HepG2 (cell line): ENCODE data around the gene PDZD11. TPM values are rescaled to one million over a fixed set of nuclear protein-coding genes. Genes with fewer than 3 reads are reported as not detected.
"Not testable (repeated sequence)": the region's sequence is repeated elsewhere in the genome, so short reads cannot be mapped to it uniquely, and the experiment has no call there.

Experiments
- ATAC-seq: fragments of 200-7000 bp; cut with Tn5 transposase; 3 replicates; pipeline ENCODE4 v1.9.1; 2020; ENCODE audit warnings: mild to moderate bottlenecking, moderate library complexity
- BruUV-seq: library from RNA; stranded (reverse); fragments of 400-500 nt; replicated peaks from 2 replicates; lab custom pipeline; 2021; lab: Mats Ljungman, UMichigan
- CTCF ChIA-PET: fragments of 300-600 bp; formaldehyde crosslinking; extraction: SDS; loops from one replicate; lab custom pipeline; 2021; ENCODE audit warnings: low total read pairs, inconsistent platforms, low intra/inter-chr PET ratio; lab: Yijun Ruan, JAX
- POLR2A ChIA-PET: fragments of 350-600 bp; sonication (Branson Sonifier 250); formaldehyde crosslinking; loops from one replicate; lab custom pipeline; 2020; ENCODE audit warnings: antibody characterized with exemption, inconsistent platforms; lab: Yijun Ruan, JAX
- DNase-seq: peaks from one replicate; pipeline ENCODE4 v3.0.0-alpha.2; 2015; ENCODE audit warnings: low spot score
- FAIRE-seq: peaks from 3 replicates; lab custom pipeline; 2011; peaks lifted over from hg19 to GRCh38; lab: Jason Lieb, UNC
- H2AFZ ChIP-seq: one replicate; pipeline ENCODE4 v1.6.1; 2011; ENCODE audit warnings: low read length, inconsistent platforms
- H3K27ac ChIP-seq: fragments of 300-600 bp; 3 replicates; pipeline ENCODE4 v1.8.0; 2011; ENCODE audit warnings: mixed run types, mild to moderate bottlenecking, mixed read lengths, low read length, inconsistent platforms; ENCODE audit not compliant: insufficient read depth; ENCODE audit errors: extremely low read length
- H3K27me3 ChIP-seq, 2 experiments: fragments of 200-600 bp in 1 of 2; 2 replicates in 1 of 2; 3 replicates in 1 of 2; pipeline versions ENCODE4 v1.6.0 to v1.8.0; 2011; ENCODE audit warnings: low read length in 2 of 2, mild to moderate bottlenecking in 2 of 2, moderate library complexity in 2 of 2, inconsistent platforms in 1 of 2; ENCODE audit not compliant: insufficient read depth in 2 of 2, control insufficient read depth in 1 of 2
- H3K36me3 ChIP-seq, 2 experiments: fragments of 200-600 bp in 1 of 2; replicated peaks in 1 of 2; 2 replicates in 1 of 2; 3 replicates in 1 of 2; pipeline versions ENCODE4 v1.5.1 to v1.8.0; 2011; ENCODE audit warnings: low read length in 2 of 2, inconsistent platforms in 1 of 2; ENCODE audit not compliant: insufficient read depth in 2 of 2, control insufficient read depth in 1 of 2
- H3K4me1 ChIP-seq: 2 replicates; pipeline ENCODE4 v1.5.1; 2012; ENCODE audit warnings: low read length, inconsistent platforms; ENCODE audit not compliant: insufficient read depth
- H3K4me2 ChIP-seq: 2 replicates; pipeline ENCODE4 v1.6.0; 2011; ENCODE audit warnings: low read depth, low read length, inconsistent platforms
- H3K4me3 ChIP-seq, 3 experiments: fragments of 200-600 bp in 1 of 3; sonication (generic), shearing (Covaris generic) in 1 of 3; replicated peaks in 1 of 3; 2 replicates each; pipeline ENCODE4 v1.5.1; 2011 to 2016; ENCODE audit warnings: low read length in 3 of 3, inconsistent platforms in 2 of 3, low read depth in 2 of 3, mild to moderate bottlenecking in 2 of 3, control low read depth in 1 of 3, mixed read lengths in 1 of 3; ENCODE audit not compliant: insufficient read depth in 1 of 3
- H3K79me2 ChIP-seq: one replicate; pipeline ENCODE4 v1.6.1; 2011; ENCODE audit warnings: low read length, inconsistent platforms; ENCODE audit not compliant: insufficient read depth
- H3K9ac ChIP-seq: 2 replicates; pipeline ENCODE4 v1.6.0; 2011; ENCODE audit warnings: mild to moderate bottlenecking, low read depth, low read length, inconsistent platforms; ENCODE audit not compliant: insufficient read depth
- H3K9me3 ChIP-seq: 2 replicates; pipeline ENCODE4 v1.5.1; 2012; ENCODE audit warnings: mild to moderate bottlenecking, low read length
- H4K20me1 ChIP-seq: 2 replicates; pipeline ENCODE4 v1.6.0; 2011; ENCODE audit warnings: inconsistent platforms, mild to moderate bottlenecking, low read length, moderate library complexity; ENCODE audit not compliant: insufficient read depth
- ARHGAP35 ChIP-seq: sonication (generic); formaldehyde crosslinking; IDR thresholded peaks from 2 replicates; pipeline ENCODE4 v1.9.0; 2022; ENCODE audit warnings: mild to moderate bottlenecking, inconsistent platforms, moderate library complexity, missing genetic modification reagents, borderline replicate concordance
- ATAD3A ChIP-seq: sonication (generic); formaldehyde crosslinking; IDR thresholded peaks from 2 replicates; pipeline ENCODE4 v1.4.0; 2020; ENCODE audit warnings: missing genetic modification reagents
- HMG20B ChIP-seq: conservative IDR thresholded peaks from 2 replicates; pipeline ENCODE4 v1.6.1; 2016; ENCODE audit warnings: missing genetic modification reagents, missing compliant biosample characterization
- HNRNPK ChIP-seq: fragments of 200-400 bp; formaldehyde crosslinking; IDR thresholded peaks from 2 replicates; pipeline ENCODE4 v1.6.1; 2018; ENCODE audit warnings: low read length, low read depth, moderate library complexity, mild to moderate bottlenecking; ENCODE audit not compliant: poor library complexity, severe bottlenecking
- IRF2 ChIP-seq: IDR thresholded peaks from 2 replicates; pipeline ENCODE4 v1.6.1; 2018; ENCODE audit warnings: missing genetic modification reagents, missing compliant biosample characterization
- MEIS2 ChIP-seq: sonication (generic); formaldehyde crosslinking; IDR thresholded peaks from 2 replicates; pipeline ENCODE4 v1.9.0; 2021; ENCODE audit warnings: mild to moderate bottlenecking, missing genetic modification reagents
- NCOA2 ChIP-seq: sonication (generic); formaldehyde crosslinking; IDR thresholded peaks from 2 replicates; pipeline ENCODE4 v1.8.0; 2022; ENCODE audit warnings: inconsistent platforms
- NFYC ChIP-seq: IDR thresholded peaks from 2 replicates; pipeline ENCODE4 v1.6.1; 2016; ENCODE audit warnings: missing genetic modification reagents, missing compliant biosample characterization
- ONECUT2 ChIP-seq: sonication (generic); formaldehyde crosslinking; IDR thresholded peaks from 2 replicates; pipeline ENCODE4 v1.4.0; 2020; ENCODE audit warnings: missing genetic modification reagents
- REL ChIP-seq: sonication (generic); formaldehyde crosslinking; conservative IDR thresholded peaks from 2 replicates; pipeline ENCODE4 v1.8.0; 2022; ENCODE audit warnings: mild to moderate bottlenecking, missing genetic modification reagents, moderate library complexity
- U2AF2 ChIP-seq: fragments of 200-400 bp; formaldehyde crosslinking; IDR thresholded peaks from 2 replicates; pipeline ENCODE4 v1.6.1; 2017; ENCODE audit warnings: low read depth, mild to moderate bottlenecking, low read length
- ZBTB8A ChIP-seq: sonication (generic); formaldehyde crosslinking; IDR thresholded peaks from 2 replicates; pipeline ENCODE4 v1.4.0; 2020; ENCODE audit warnings: mild to moderate bottlenecking, low read depth, missing genetic modification reagents, borderline replicate concordance
- ZFAT ChIP-seq: sonication (generic); formaldehyde crosslinking; conservative IDR thresholded peaks from 2 replicates; pipeline ENCODE4 v1.8.1; 2023; ENCODE audit warnings: missing genetic modification reagents, inconsistent platforms
- ZFP1 ChIP-seq: IDR thresholded peaks from 2 replicates; pipeline ENCODE4 v1.6.1; 2016
- ZFP36 ChIP-seq: fragments of 150-350 bp; IDR thresholded peaks from 2 replicates; pipeline ENCODE4 v1.6.1; 2018; ENCODE audit warnings: borderline replicate concordance, low read length, low read depth; ENCODE audit not compliant: partially characterized antibody
- ZNF234 ChIP-seq: sonication (generic); formaldehyde crosslinking; conservative IDR thresholded peaks from 2 replicates; pipeline ENCODE4 v1.5.1; 2020; ENCODE audit warnings: mild to moderate bottlenecking, missing genetic modification reagents
- ZNF329 ChIP-seq: sonication (generic); formaldehyde crosslinking; IDR thresholded peaks from 2 replicates; pipeline ENCODE4 v1.9.0; 2021; ENCODE audit warnings: low read depth, mild to moderate bottlenecking, missing genetic modification reagents
- ZNF33A ChIP-seq: sonication (generic); formaldehyde crosslinking; IDR thresholded peaks from 2 replicates; pipeline ENCODE4 v1.5.1; 2020; ENCODE audit warnings: missing genetic modification reagents, mild to moderate bottlenecking, moderate library complexity, borderline replicate concordance
- WGBS: methylation state at CpG from one replicate; pipeline ENCODE4 v1.1.6; 2017; ENCODE audit warnings: low lambda C conversion rate; 5-methylcytosine and 5-hydroxymethylcytosine counted together
- in situ Hi-C: cut with HindIII; loops from 2 replicates; pipeline ENCODE4 v1.10.0; 2017; ENCODE audit warnings: low pct_unique_long_range_greater_than_20kb; ENCODE audit not compliant: extremely low pct_ligation_motif_present
- intact Hi-C: fragments of 100-400 bp; cut with micrococcal nuclease; formaldehyde crosslinking; loops from one replicate; pipeline ENCODE4 v1.10.0; 2022; ENCODE audit not compliant: unreplicated experiment
- polyA plus RNA-seq, 8 experiments: library from polyadenylated mRNA; depleted of rRNA in 3 of 8; stranded (reverse) in 7 of 8; unstranded in 1 of 8; fragments of >200 nt; fragmentation: Illumina TruSeq in 4 of 8; extraction: Trizol in 4 of 8; gene quantifications; 2 replicates each; pipeline versions ENCODE4 v1.2.1 to v1.2.3, GENCODE V29; 2011 to 2016; ENCODE audit warnings: low read depth in 4 of 8, missing spikeins in 1 of 8, mixed read lengths in 1 of 8; ENCODE audit not compliant: insufficient read depth in 1 of 8
- total RNA-seq, 5 experiments: library from RNA; depleted of rRNA; stranded (reverse); fragments of >200 nt; fragmentation: Illumina TruSeq; extraction: Trizol; gene quantifications; 2 replicates each; pipeline ENCODE4 v1.2.3, GENCODE V29; 2016; ENCODE audit warnings: low read depth in 1 of 5
- TF ChIP-seq, protein P1 (sequence below): sonication (generic); formaldehyde crosslinking; IDR thresholded peaks from 2 replicates; pipeline ENCODE4 v1.9.0; 2021; ENCODE audit warnings: missing genetic modification reagents, borderline replicate concordance
- TF ChIP-seq, protein P2 (sequence below): sonication (generic); formaldehyde crosslinking; IDR thresholded peaks from 2 replicates; pipeline ENCODE4 v1.4.0; 2020; ENCODE audit warnings: mild to moderate bottlenecking, missing genetic modification reagents

PDZD11 gene
- total and polyA plus RNA-seq, 2 of the 13 experiments (the other 11 are each of a cell fraction or from before 2014, with no cell fraction given), result 29.1 to 47.0 TPM

DNA sequence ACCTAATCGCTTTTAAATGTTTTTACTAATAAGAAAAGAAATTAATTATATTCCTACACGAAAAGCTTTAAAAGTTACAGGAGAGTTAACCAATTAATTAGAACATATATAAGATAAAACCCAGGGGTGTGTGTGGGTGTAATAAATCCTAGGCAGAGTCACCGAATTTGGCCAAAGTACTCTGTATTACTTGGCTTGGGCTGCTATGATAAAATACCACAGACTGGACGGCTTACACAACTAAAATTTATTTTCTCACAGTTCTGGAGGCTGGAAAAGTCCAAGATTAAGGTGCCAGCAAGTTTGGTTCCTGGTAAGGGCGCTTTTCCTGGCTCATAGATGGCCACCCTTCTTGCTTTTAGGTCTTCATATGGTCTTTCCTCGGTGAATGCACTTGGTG lies 44.8 kb downstream of the PDZD11 start:
- BruUV-seq, result no TSS peak
- no peak overlapping the region for H3K4me2 ChIP-seq
- H3K9me3 ChIP-seq, result no peaks in the 10 kb centered on the region
- in situ Hi-C loops (no loop called here), intact Hi-C loops (no loop called here)
- no peak overlapping the region for H3K9ac ChIP-seq
- no peaks in the 10 kb centered on the region for H4K20me1 ChIP-seq
- 53% methylated on average over 4 of the region's 6 CpGs for WGBS
- H3K27me3 ChIP-seq, result no peaks in the 10 kb centered on the region
- H3K79me2 ChIP-seq, result no peaks in the 10 kb centered on the region
- TF ChIP-seq ONECUT2 (CRISPR knock-in tag) (no peak), ZFAT (CRISPR knock-in tag) (no peak), HMG20B (CRISPR knock-in tag) (no peak), HNRNPK (no peak), NFYC (CRISPR knock-in tag) (no peak), ZBTB8A (CRISPR knock-in tag) (no peak), REL (CRISPR knock-in tag) (no peak), ZNF33A (CRISPR knock-in tag) (no peak), ZNF329 (CRISPR knock-in tag) (no peak), ATAD3A (no peak), IRF2 (no peak), NCOA2 (CRISPR knock-in tag) (no peak), ARHGAP35 (CRISPR knock-in tag) (no peak), ZFP36 (no peak), MEIS2 (CRISPR knock-in tag) (no peak), ZFP1 (CRISPR knock-in tag) (no peak), ZNF234 (CRISPR knock-in tag) (no peak), U2AF2 (no peak)
- TF ChIP-seq, protein P1, sequence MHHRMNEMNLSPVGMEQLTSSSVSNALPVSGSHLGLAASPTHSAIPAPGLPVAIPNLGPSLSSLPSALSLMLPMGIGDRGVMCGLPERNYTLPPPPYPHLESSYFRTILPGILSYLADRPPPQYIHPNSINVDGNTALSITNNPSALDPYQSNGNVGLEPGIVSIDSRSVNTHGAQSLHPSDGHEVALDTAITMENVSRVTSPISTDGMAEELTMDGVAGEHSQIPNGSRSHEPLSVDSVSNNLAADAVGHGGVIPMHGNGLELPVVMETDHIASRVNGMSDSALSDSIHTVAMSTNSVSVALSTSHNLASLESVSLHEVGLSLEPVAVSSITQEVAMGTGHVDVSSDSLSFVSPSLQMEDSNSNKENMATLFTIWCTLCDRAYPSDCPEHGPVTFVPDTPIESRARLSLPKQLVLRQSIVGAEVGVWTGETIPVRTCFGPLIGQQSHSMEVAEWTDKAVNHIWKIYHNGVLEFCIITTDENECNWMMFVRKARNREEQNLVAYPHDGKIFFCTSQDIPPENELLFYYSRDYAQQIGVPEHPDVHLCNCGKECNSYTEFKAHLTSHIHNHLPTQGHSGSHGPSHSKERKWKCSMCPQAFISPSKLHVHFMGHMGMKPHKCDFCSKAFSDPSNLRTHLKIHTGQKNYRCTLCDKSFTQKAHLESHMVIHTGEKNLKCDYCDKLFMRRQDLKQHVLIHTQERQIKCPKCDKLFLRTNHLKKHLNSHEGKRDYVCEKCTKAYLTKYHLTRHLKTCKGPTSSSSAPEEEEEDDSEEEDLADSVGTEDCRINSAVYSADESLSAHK (CRISPR knock-in tag), result no peak
- TF ChIP-seq, protein P2, sequence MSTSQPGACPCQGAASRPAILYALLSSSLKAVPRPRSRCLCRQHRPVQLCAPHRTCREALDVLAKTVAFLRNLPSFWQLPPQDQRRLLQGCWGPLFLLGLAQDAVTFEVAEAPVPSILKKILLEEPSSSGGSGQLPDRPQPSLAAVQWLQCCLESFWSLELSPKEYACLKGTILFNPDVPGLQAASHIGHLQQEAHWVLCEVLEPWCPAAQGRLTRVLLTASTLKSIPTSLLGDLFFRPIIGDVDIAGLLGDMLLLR (CRISPR knock-in tag), result no peak
- CTCF ChIA-PET, result no interaction called here
- POLR2A ChIA-PET, result no interaction called here
- DNase-seq (no peak), FAIRE-seq (no peak), ATAC-seq (no peak)
- H3K36me3 ChIP-seq, result no peaks in the 10 kb centered on the region
- no peaks in the 10 kb centered on the region for H3K4me1 ChIP-seq
- H3K4me3 ChIP-seq, result no peak overlapping the region
- no peak overlapping the region for H2AFZ ChIP-seq
- no peak overlapping the region for H3K27ac ChIP-seq

DNA sequence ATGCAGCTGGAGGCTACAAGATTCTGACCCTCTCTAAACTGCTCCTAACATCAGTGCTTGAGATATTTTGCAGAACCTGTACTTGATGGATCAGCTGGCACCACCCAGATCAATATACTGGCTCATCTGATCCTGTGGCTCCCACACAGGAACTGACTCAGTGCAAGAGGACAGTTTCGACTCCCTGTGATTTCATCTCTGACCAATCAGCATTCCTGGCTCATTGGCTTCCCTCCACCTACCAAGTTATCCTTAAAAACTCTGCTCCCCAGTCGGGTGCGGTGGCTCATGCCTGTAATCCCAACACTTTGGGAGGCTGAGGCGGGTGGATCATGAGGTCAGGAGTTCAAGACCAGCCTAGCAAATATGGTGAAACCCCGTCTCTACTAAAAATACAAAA lies 46.1 kb downstream of the PDZD11 start:
- H3K27ac ChIP-seq, H3K4me3 ChIP-seq, H3K4me2 ChIP-seq, CTCF ChIA-PET, H3K9ac ChIP-seq, intact Hi-C loops, H4K20me1 ChIP-seq, H3K79me2 ChIP-seq, H3K4me1 ChIP-seq, H3K27me3 ChIP-seq, H2AFZ ChIP-seq, in situ Hi-C loops, H3K9me3 ChIP-seq, DNase-seq, POLR2A ChIA-PET, H3K36me3 ChIP-seq, BruUV-seq, FAIRE-seq, ATAC-seq: not testable (repeated sequence)
- 44% methylated on average over 5 of the region's 5 CpGs for WGBS
